NCI-H774 (cell line): ENCODE data around the gene TLN1.
A peak's percentile ranks its signal among the peaks of the same experiment; 100 is the strongest.

Experiments used
- DNase-seq: peaks from one replicate; lab custom pipeline; 2025; lab: John Stamatoyannopoulos, UW

TLN1 gene

GRCh38 chr9:35661756-35662350 lies 70.1 kb downstream of the TLN1 start:
- no peak for DNase-seq

- DNase-seq: no peak
Measured at GRCh38 chr9:35660966-35661415, 71.0 kb downstream of the TLN1 start.

- no peak for DNase-seq
Measured at GRCh38 chr9:35659340-35659739, 72.7 kb downstream of the TLN1 start.

- DNase-seq: no peak
Measured at GRCh38 chr9:35658968-35659220, 73.1 kb downstream of the TLN1 start.

- peak; percentile 71 for DNase-seq
Measured at GRCh38 chr9:35658137-35658967, 73.6 kb downstream of the TLN1 start, which contains the start of gene CCDC107. TSS of gene CCDC107 (plus strand) at chr9:35658292. CDS start at chr9:35658380, 88 bp downstream.

- DNase-seq: peak; percentile 97
Measured at GRCh38 chr9:35657546-35658136, 74.4 kb downstream of the TLN1 start, which contains the start of gene RMRP. TSS of gene RMRP (minus strand) at chr9:35658019.

- DNase-seq: no peak
Measured at GRCh38 chr9:35656831-35657545, 75.0 kb downstream of the TLN1 start.

GRCh38 chr9:35656348-35656747 lies 75.6 kb downstream of the TLN1 start:
- no peak for DNase-seq

- no peak for DNase-seq
Measured at GRCh38 chr9:35653611-35654010, 78.4 kb downstream of the TLN1 start.

- DNase-seq: no peak
Measured at GRCh38 chr9:35652829-35653209, 79.2 kb downstream of the TLN1 start.

- DNase-seq: peak; percentile 18
Measured at GRCh38 chr9:35651956-35652828, 79.8 kb downstream of the TLN1 start.

- DNase-seq: no peak
Measured at GRCh38 chr9:35650341-35651158, 81.4 kb downstream of the TLN1 start, which contains the start of gene SIT1. TSS of gene SIT1 (minus strand) at chr9:35650931. CDS start at chr9:35650853, 78 bp downstream.

GRCh38 chr9:35649431-35650340 lies 82.3 kb downstream of the TLN1 start:
- DNase-seq: no peak
